ENCODE data around the gene PLCL1. TPM values are rescaled to one million over a fixed set of nuclear protein-coding genes. Genes with fewer than 3 reads are reported as not detected.

Gene PLCL1
- total RNA-seq, 1 donor from 2014 or later: 0.50 TPM

DNA sequence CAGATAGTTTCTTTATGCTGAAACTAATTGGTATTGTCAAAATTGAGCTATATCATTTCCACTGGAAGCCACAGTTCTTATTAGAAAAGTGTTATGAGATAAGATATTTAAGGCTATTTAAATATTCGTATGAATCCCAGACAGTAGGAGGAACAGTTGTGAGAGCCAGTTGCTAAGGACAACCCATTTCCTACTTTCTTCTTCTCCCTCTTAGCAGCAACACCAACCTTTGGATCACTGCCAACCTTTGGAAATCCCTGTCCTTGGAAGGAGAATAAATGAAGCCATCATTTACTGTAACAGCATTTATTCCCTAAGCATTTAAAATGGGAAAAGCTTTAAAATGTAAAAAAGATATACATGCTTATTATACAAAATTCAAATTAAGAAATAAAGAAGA lies 85.8 kb downstream of the PLCL1 start:
- H3K27ac Mint-ChIP-seq (ENCODE audit: unreplicated experiment): no peak overlapping the region
- H3K36me3 Mint-ChIP-seq (ENCODE audit: low read depth): no peaks in the 10 kb centered on the region
- peaks cover 12% of the 10 kb centered on the region for H3K4me1 Mint-ChIP-seq (ENCODE audit: low read depth)
- no peaks in the 10 kb centered on the region for H3K9me3 Mint-ChIP-seq (ENCODE audit: low read depth)
- TF ChIP-seq, protein P1, sequence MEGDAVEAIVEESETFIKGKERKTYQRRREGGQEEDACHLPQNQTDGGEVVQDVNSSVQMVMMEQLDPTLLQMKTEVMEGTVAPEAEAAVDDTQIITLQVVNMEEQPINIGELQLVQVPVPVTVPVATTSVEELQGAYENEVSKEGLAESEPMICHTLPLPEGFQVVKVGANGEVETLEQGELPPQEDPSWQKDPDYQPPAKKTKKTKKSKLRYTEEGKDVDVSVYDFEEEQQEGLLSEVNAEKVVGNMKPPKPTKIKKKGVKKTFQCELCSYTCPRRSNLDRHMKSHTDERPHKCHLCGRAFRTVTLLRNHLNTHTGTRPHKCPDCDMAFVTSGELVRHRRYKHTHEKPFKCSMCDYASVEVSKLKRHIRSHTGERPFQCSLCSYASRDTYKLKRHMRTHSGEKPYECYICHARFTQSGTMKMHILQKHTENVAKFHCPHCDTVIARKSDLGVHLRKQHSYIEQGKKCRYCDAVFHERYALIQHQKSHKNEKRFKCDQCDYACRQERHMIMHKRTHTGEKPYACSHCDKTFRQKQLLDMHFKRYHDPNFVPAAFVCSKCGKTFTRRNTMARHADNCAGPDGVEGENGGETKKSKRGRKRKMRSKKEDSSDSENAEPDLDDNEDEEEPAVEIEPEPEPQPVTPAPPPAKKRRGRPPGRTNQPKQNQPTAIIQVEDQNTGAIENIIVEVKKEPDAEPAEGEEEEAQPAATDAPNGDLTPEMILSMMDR (IDR thresholded peaks at IDR 0.05): no peak
- no peak for DNase-seq (ENCODE audit: low spot score)
- H3K4me3 Mint-ChIP-seq (ENCODE audit: unreplicated experiment): no peak overlapping the region
- peaks cover 8% of the 10 kb centered on the region for H3K27me3 Mint-ChIP-seq (ENCODE audit: low read depth)

DNA sequence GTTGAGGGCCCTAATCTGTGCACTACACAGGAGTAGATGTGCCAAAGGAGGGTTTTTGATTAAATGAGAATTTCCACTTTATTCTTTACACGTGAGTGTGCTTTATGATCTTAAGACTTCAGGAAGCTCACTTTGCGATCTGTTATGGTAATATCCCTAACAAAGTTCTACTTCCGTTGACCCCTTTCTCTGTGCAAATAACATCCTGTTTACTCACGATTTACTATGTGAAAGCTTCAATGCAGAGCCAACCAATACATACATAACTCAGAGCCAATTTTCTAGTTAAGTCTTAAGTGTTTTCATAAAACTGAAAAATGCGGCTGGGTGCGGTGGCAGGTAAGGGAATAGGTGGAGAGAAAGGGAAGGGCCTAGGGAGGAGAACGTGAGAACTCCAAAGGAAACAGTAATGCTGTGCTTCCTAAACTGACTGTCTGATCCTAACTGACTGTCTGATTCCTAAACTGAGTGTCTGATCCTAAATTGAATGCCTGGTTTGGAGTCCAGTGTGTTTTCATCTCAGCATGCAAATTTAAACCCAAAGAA lies 87.6 kb downstream of the PLCL1 start:
- Mint-ChIP-seq H3K27ac (ENCODE audit: unreplicated experiment) (no peak overlapping the region), H3K36me3 (ENCODE audit: low read depth) (no peaks in the 10 kb centered on the region), H3K4me3 (ENCODE audit: unreplicated experiment) (no peak overlapping the region), H3K4me1 (ENCODE audit: low read depth) (peaks cover 12% of the 10 kb centered on the region), H3K9me3 (ENCODE audit: low read depth) (no peaks in the 10 kb centered on the region), H3K27me3 (ENCODE audit: low read depth) (peaks cover 8% of the 10 kb centered on the region)
- TF ChIP-seq, protein P1 (IDR thresholded peaks at IDR 0.05): no peak
- DNase-seq (ENCODE audit: low spot score): no peak

- H3K27me3 Mint-ChIP-seq (ENCODE audit: low read depth): peaks cover 16% of the 10 kb centered on the region
- H3K36me3 Mint-ChIP-seq (ENCODE audit: low read depth): no peaks in the 10 kb centered on the region
- no peak overlapping the region for H3K27ac Mint-ChIP-seq (ENCODE audit: unreplicated experiment)
- H3K4me3 Mint-ChIP-seq (ENCODE audit: unreplicated experiment): no peak overlapping the region
- DNase-seq (ENCODE audit: low spot score): no peak
- no peaks in the 10 kb centered on the region for H3K9me3 Mint-ChIP-seq (ENCODE audit: low read depth)
- TF ChIP-seq, protein P1 (IDR thresholded peaks at IDR 0.05): no peak
- H3K4me1 Mint-ChIP-seq (ENCODE audit: low read depth): peaks cover 12% of the 10 kb centered on the region
These were observed 89.2 kb downstream of the PLCL1 start for GRCh38 chr2:197893403-197894177.

- Mint-ChIP-seq H3K4me3 (ENCODE audit: unreplicated experiment) (no peak overlapping the region), H3K36me3 (ENCODE audit: low read depth) (no peaks in the 10 kb centered on the region), H3K9me3 (ENCODE audit: low read depth) (no peaks in the 10 kb centered on the region), H3K4me1 (ENCODE audit: low read depth) (peaks cover 4% of the 10 kb centered on the region), H3K27me3 (ENCODE audit: low read depth) (peaks cover 16% of the 10 kb centered on the region), H3K27ac (ENCODE audit: unreplicated experiment) (no peak overlapping the region)
- TF ChIP-seq, protein P1 (IDR thresholded peaks at IDR 0.05): no peak
- DNase-seq (ENCODE audit: low spot score): no peak
These were observed 90.4 kb downstream of the PLCL1 start for GRCh38 chr2:197894751-197895274.

DNA sequence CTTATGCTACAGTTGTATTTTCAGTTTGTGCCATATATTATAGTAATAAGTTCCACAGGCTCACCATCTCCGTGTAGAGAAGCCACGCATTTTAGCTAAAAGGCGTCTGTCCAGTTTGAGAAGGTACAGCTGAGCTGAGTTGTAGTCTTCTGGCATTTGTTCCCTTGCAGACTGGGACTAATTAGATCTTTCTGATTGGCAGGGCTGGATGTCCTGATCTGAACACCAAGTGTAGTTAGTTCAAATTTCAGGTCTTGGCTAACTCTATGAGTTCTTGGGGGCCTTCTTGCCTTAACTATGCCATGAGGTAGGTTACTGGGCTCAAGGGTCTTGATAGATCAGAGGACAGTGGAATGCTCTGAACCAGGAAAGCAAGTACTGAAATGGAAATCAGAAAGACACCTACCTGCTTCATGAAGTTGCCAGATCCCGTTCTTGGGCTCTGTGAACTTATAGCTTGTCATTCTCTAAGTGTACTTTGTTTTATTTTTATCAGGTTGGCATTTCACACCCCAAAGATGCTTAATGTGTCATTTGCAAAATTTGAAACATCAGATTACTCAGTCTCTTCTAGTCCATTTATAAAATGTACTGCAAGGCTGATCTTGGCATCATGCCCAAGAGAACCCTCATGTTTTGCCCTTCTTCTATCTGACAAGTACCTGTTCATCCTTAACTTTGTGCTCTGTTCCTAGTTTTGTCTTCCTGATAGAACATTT lies 93.7 kb downstream of the PLCL1 start:
- DNase-seq (ENCODE audit: low spot score): no peak
- no peaks in the 10 kb centered on the region for H3K36me3 Mint-ChIP-seq (ENCODE audit: low read depth)
- peaks cover 3% of the 10 kb centered on the region for H3K4me1 Mint-ChIP-seq (ENCODE audit: low read depth)
- H3K27ac Mint-ChIP-seq (ENCODE audit: unreplicated experiment): no peak overlapping the region
- peaks cover 17% of the 10 kb centered on the region for H3K27me3 Mint-ChIP-seq (ENCODE audit: low read depth)
- H3K9me3 Mint-ChIP-seq (ENCODE audit: low read depth): no peaks in the 10 kb centered on the region
- no peak overlapping the region for H3K4me3 Mint-ChIP-seq (ENCODE audit: unreplicated experiment)
- TF ChIP-seq, protein P1 (IDR thresholded peaks at IDR 0.05): no peak
